PFSK-1 (cell line): ENCODE measurements around the gene SFXN3.

Experiments used
- POLR2AphosphoS5 ChIP-seq: IDR thresholded peaks from 2 replicates; pipeline ENCODE4 v1.6.1; 2012; ENCODE audit warnings: low read depth, mild to moderate bottlenecking, control low read depth, low read length, moderate library complexity
- TAF1 ChIP-seq: IDR thresholded peaks from 2 replicates; pipeline ENCODE4 v1.6.1; 2012; ENCODE audit warnings: low read length, control low read depth, borderline replicate concordance; ENCODE audit not compliant: insufficient read depth
- TF ChIP-seq, protein P1 (sequence below), 2 experiments: IDR thresholded peaks; 2 replicates each; pipeline versions ENCODE4 v1.6.1 to v1.8.0; 2011 to 2012; ENCODE audit warnings: low read depth in 2 of 2, low read length in 2 of 2, control low read depth in 1 of 2, inconsistent platforms in 1 of 2, mild to moderate bottlenecking in 1 of 2, moderate library complexity in 1 of 2; ENCODE audit not compliant: insufficient read depth in 1 of 2

GRCh38 chr10:101020427-101021075 lies 10.5 kb upstream of the SFXN3 start:
- TF ChIP-seq POLR2AphosphoS5 (no peak), TAF1 (no peak)
- TF ChIP-seq, protein P1, sequence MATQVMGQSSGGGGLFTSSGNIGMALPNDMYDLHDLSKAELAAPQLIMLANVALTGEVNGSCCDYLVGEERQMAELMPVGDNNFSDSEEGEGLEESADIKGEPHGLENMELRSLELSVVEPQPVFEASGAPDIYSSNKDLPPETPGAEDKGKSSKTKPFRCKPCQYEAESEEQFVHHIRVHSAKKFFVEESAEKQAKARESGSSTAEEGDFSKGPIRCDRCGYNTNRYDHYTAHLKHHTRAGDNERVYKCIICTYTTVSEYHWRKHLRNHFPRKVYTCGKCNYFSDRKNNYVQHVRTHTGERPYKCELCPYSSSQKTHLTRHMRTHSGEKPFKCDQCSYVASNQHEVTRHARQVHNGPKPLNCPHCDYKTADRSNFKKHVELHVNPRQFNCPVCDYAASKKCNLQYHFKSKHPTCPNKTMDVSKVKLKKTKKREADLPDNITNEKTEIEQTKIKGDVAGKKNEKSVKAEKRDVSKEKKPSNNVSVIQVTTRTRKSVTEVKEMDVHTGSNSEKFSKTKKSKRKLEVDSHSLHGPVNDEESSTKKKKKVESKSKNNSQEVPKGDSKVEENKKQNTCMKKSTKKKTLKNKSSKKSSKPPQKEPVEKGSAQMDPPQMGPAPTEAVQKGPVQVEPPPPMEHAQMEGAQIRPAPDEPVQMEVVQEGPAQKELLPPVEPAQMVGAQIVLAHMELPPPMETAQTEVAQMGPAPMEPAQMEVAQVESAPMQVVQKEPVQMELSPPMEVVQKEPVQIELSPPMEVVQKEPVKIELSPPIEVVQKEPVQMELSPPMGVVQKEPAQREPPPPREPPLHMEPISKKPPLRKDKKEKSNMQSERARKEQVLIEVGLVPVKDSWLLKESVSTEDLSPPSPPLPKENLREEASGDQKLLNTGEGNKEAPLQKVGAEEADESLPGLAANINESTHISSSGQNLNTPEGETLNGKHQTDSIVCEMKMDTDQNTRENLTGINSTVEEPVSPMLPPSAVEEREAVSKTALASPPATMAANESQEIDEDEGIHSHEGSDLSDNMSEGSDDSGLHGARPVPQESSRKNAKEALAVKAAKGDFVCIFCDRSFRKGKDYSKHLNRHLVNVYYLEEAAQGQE (IDR thresholded peaks at IDR 0.05; ENCODE audit: insufficient read depth in 1 of 2, low read depth in 2 of 2, low read length in 2 of 2), result no peak
